Kidney tubule cell (primary cell): Measurements from ENCODE around the gene STIMATE.

Experiments
- DNase-seq: peaks from one replicate; pipeline ENCODE4 v3.0.0-alpha.2; 2018; ENCODE audit warnings: low spot score

The STIMATE gene

DNA sequence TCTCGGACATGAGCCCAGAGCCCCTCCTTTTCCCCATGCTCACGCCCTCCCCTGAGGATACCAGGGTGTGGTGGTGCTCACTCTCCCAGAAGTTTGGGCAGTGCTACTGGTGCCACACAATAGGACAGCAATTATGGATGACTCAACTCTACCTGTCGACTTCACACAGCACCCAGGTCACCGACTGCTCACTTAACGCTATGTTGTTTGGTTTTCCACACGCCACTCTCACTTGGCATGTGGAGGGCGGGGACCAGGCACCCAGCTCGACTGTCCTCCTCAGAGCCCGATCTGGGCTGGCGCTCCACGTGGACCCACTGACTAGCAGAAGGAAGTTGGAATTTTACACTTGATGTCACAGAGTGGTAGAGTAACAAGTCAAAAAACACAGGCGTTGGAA is 30.9 kb downstream of the STIMATE start:
- no peak for DNase-seq

DNA sequence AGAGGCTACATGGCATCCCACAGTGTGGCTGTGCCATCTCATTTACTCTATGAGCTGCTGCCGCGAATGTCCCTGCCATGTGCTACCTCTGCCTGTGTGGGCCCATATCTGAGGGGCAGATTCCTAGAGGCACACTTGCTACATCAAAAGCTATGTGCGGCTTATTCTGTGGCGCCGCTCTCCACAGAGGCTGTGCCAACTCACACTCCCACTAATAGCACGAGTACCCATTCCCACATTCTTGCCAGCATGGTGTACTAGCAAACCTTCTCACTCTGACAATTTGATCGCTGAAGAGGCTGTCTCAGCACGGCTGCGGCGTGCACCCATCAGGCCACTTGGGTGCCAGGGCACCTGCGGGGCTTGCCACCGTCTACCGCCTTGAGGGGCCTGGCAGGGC is 31.4 kb downstream of the STIMATE start:
- DNase-seq = no peak

DNA sequence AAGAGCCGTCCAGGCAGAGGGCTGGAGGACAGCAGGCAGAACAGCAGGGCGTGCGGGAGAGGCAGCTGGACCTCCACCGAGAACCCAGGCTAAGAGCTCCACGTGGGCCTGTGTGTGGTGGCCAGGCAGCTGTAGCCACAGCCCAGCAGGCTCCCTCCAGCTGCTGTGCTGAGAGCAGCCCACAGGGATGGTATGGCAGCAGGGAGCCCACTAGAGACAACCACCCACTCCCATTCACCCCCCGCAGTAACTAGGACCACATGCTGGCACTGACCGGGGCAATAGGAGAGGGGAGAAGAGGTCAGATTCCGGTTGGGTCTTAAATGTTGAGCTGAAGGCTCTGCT is 37.0 kb downstream of the STIMATE start:
- no peak for DNase-seq

DNA sequence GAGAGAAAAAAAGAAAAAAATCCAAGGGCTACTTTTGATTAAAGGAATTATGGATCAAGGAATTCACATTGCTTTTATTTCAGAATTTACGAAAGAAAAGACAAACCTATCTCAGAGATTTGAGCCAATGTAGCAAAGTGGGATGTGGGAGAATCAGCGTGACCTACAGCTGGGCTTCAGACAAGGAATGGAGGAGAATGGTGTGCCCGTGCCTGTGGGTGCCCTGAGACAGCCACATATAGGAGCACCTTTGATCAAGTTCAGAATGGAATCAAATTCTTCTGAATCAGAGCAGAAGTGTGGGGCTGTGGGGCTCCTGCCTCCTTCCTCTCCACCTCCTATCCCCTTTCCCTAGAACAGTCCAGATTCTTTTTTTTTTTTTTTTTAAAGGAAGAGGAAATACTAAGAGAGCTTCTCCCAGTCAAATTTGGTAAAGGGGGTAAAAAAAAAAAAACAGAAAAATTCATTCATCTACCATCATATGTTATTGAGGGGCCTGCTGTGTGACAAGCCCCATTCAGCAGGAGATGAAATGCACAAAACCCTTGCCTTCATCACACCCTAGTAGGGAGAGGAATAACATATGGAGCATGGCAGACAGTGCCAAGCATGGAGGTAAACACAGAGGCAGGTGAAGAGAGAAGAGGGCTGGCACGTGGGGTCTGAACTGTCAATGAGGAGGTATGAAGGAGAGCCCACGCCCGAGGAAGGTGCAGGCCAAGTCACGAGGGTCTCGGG is 37.5 kb downstream of the STIMATE start:
- DNase-seq = no peak

DNA sequence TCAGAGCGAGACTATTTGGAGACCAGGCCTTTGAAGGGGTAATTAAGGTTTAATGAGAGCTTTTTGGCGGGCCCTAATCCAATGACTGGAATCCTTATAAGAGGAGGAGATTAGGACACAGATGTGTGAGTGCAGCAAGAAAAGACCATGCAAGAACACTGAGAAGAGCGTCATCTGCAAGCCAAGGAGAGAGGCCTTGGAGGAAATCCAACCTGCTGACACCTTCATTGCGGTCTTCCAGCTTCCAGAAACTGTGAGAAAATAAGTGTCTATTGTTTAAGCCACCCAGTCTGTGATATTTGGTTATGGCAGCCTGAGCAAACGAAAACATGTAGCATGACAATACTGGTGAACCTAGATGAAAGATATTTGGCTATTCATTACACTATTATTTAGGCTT is 39.5 kb downstream of the STIMATE start:
- DNase-seq = no peak

DNA sequence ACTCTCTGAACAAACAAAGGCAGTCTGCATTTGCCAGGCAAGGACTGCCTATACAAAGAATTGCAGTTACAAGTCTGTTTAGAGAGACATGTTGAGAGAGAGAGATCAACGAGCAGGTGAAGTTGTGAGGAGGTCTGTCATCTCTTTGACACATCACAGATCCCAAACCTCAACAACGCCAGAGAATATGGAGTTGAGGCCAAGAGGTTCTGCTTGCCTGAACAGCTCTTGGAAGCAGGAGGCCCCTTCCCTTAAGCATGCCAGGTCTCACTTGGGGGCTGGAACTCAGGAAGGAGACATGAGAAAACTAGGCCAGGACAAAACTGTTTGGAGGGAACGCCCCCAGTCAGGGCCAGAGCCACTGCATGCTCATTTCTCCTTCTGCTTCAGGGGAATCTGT is 40.2 kb downstream of the STIMATE start:
- no peak for DNase-seq

DNA sequence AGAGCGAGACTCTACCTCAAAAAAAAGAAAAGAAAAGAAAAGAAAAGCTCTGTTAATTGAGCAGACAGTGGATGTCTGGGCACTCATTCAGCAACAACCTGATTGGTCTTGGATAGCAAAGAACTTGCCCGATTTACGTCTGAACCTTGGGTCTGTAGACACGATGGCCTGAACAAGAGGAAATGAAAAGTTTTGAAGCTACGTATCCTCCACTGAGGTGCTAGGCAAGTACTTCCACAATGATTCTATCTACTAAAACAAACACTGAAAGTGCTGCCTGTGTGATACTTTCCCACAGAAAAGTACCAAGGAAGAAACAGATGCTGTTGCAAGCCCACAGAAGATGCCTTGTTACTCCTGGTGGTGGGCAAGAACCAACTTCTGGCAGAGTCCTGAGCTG is 40.7 kb downstream of the STIMATE start:
- DNase-seq = no peak

DNA sequence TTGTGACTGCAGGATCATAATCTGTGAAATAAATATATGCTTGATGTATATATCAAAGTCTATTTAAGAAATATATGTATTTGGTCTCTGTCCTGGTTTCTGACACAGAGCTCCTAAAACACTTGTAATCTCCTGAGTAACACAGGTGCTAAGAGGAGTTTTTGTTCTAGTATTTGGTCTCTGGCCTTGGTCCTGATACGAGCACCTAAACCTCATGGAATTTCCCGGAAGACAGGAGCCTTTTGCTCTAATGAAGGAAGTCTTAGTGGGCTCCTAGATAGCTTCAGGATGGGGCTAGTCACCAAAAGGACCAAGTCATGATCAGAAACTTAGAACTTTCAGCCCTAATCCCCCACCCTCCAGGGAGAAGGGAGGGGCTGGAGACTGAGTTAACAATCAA is 43.3 kb downstream of the STIMATE start:
- no peak for DNase-seq

DNA sequence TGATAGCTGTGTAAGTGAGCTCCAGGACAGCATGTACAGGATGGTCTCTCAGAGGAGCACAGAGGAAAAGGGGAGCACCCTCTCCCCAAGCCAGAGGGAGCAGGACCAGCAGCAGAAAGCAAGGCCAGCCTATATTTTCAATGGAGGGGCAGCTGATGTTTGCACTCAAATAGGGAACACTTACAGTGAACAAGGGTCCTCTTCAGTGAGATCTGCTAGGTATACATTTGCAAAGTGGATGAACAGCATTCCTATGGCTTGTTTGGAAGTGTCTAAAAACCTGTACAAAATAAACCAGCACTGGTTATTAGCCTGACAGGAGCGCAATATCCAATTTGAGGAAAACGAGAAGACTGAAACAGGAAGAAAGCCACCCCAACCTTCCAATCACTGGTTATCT is 44.9 kb downstream of the STIMATE start:
- DNase-seq = no peak

DNA sequence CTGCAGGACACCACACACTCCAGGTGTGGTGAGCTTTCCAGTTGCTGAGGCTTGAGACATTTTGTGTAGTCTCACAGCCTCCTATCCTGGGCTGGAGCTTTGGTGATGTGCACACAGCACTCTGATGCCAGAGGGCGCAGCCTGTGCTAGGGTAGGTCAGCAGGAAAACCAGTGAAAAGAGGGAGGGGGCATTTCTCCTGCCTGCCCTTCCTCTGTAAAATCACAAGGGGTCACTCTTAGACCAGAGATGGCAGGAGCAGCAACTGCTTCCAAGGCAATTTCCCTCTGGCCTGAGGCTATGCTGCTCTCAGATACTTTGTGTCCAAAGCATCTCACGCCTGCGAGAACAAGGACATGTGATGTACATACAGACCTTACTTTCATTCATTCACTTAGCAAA is 46.0 kb downstream of the STIMATE start:
- peak; percentile 51 for DNase-seq

DNA sequence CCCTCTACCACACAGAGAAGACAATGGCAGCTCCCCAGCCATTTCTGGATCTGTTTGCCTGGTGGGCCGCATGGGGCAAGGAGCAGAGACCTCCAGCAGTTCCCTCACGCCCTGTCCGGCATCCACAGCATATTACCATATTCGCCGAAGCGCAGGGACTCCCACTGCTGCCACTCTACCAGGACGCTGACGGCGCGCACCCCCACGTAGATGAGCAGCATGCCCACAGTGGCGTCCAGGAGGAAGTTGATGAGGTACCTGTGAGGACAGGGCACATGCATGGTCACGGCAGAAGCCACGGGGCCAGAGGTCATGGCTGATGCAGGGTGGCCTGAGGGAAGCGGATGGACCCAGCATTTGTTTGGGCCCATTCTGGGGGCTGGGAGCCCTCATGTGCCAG is 47.7 kb downstream of the STIMATE start:
- DNase-seq = no peak

DNA sequence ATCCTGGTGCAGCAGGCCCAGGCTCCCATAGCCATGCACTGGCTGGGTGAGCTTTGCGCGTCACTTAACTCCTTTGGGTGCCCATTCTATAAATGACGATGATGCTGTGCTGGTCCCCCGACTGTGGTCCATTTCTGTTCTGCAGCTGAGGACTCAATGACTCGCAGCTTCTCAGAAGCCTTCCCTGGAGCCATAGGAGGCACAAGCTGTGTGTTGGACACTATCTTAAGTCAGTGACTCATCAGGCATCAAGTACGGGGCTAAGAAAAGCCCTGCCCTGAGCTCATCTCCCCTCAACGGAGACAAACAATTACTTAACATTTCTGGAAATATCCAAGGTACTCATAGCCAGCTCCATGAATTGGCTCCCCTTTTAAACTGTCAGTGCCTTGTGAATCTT is 48.7 kb downstream of the STIMATE start:
- DNase-seq = peak; percentile 37

DNA sequence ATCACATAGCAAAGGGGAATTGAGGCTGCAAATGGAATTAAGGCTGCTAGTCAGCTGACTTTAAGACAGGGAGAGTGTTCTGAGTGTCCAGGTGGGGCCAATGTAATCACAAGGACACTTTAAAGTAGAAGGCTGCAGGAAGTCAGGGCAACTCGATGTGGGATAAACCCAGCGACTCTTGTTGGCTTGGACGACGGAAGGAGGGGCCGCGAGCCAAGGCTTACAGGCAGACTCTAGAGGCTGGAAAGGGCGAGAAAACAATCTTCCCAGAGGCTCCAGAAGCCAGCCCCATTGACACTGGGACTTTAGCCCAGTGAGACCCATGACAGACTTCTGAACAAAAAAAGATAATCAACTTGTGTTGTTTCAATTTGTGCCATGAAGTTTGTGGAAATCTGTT is 49.6 kb downstream of the STIMATE start:
- DNase-seq = no peak

DNA sequence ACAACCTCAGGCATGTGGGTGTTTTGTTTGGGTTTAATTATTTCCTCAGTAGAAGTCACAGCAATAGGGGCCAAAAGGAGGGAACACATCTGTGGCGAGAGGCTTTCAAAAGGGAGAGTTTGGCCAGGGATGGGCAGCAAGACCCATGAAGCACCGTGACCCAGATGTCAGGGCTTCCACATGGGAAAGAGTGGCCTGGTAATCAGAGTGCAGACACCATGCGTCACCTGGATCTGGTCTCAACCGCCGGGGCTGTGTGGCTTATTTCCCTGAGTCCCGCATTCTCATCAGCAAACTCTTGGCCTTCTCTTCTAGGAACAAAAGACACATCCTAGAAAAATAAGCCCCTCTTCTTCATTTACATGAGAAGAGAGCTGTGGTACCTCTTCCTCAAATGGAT is 50.1 kb downstream of the STIMATE start:
- DNase-seq = no peak

DNA sequence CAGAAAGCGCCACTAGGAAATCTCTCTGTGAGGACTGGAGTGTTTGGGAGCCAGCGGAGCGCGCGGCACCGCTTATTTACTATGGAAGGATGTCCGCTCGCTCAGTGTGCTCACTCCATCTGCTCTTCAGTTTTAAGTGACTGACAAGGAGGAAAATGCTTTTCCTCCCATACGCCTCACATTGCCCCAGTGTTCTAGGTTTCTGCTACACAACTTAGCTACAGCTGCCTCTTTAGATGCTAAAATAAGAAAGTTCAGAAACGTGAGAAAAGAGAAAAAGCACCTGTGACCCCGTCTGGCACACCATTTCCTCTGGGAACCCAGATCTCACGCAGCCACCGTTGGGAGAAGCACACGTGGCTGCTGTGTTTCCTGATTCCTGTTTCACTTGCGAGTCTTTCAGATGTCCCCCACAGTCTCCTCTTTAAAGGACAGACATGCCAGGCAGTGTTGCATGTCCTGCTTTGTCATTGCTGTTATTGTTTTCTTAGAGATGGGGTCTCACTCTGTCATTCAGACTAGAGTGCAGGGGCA is 50.8 kb downstream of the STIMATE start:
- no peak for DNase-seq

DNA sequence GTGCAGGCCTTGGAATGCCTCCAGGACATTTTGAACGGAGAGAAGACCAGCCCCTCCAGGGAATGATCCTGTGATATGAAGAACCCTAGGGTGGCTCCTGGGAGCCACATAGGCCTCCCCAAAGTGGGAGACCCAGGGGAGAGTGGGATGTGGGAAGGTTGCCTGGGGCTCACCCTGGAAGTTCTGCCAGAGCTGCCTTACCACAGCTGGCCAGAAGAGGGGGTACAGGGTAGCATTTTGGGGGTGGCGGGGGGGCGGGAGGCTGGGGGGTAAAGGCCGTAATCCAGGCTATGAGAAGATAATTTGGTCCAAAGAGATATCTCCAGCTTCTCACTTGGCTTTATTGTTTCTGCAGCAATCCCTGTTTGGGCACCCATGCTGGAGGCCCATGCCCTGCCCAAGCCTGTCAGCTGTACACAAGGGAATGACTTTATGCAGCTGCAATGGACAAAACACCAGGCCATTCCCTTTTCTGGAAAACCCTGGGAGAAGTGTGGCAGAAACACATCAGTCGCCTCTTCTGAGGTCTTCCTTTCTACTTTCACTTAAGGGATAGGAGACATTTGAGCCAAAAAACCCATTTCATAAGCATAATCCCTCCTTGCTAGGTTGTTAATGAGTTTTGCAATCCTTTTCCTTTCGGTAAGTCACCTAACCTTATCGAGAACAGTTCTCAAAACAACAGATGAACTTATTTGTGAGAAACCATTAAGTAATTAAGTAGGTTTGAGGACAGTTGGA is 51.5 kb downstream of the STIMATE start:
- DNase-seq = no peak

DNA sequence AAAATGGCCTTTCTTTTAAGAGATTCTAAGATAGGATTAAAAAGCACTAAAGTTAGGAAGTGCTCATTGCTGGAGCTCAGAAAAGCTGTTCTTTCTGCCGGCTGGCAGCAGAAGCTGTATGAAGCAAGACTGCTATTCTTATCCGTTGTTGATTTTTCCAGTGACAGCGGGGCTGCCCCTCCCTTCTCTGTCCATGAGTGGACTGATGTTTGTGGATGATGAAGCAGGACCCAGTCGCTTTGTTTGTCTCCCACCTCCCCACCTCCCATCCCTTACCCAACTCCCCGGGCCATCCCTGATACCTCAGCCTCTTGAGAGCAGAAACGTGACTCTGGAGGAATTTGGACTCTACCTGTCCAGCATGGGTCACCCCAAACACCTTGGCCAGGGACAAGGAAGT is 52.2 kb downstream of the STIMATE start:
- no peak for DNase-seq

DNA sequence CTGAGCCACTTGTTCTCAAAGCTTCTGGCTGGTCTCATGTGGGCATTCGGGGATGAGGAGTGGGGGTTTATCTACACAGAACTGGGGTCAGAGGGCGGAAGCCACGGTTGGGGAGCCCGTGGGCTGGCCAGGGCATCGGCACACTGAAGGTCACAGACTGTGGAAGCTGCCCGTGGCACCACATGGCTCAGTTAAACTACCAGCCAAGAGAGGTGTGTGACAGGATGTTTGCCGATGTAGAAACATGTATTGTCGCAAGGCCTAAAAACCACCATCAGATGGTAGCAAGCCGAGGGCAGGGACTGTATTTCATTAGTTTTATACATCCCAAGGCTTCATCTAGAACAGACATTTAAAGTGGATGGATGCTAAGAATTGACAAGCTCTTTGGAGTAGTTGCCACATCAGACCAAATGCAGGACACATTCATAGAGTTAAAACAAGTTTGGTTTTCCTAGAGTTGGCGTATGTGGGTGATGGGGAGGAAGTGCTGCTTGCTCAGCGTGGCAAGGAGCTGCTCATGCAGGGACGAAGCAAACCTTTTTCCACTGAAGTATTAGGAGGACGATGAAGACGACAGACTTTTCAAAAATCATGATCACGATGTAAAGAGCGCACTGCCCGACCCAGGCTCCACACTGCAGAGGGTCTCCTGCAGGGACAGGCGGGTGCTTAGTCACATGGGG is 52.9 kb downstream of the STIMATE start:
- DNase-seq = no peak

DNA sequence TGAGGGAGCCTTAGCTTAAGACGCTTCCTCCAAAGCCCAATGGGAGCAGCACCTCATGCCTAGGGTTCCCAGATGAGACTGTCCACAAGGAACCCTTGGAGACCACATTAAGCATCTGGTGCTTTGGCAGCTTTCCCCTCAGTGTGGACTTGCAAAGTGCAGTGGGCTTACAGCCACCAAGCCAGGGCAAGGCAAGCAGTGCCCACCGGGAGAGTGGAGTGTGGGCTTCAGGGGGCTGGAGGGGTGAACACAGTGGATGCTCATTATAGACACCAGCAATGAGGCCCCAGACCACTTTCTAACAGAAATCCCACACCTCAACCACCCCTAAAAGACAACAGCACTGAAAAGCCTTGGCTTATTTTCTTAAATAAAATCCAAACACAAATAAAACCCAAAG is 53.5 kb downstream of the STIMATE start:
- no peak for DNase-seq

DNA sequence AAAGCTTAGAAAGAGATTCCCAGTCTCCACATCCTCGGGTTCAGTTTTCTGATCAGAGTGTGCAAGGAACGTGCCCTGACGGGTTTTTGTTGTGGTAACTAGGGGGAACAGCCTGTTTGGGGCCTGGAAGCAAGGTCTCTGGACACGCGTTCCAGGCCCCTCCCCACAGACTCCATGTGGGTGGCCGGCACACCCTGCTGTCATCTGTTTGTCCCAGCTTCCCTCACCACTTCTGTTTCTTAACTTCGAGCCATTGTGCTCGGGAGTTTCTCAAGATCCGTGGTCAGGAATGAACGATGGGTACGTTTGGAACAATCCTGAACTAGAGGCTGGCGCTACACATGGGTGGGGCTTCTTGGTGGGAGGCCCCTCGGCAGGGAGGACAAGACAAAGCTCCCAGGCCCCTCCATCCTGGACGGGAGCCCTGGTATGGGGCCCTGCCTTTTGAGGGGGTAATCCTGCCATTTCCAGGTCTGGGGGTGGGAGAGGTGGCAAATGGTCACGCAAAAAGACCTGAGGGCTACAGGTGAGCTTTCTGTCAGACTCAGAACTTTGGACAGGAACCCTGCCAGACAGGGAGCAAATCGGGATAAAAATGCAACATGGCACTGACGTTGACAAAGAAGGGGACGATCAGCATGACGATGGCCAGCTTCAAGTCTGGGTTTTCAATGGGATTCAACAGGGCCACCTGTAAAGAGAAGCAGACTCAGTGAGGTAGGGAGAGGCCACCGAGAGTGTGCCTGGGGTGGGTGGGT is 54.1 kb downstream of the STIMATE start:
- no peak for DNase-seq

DNA sequence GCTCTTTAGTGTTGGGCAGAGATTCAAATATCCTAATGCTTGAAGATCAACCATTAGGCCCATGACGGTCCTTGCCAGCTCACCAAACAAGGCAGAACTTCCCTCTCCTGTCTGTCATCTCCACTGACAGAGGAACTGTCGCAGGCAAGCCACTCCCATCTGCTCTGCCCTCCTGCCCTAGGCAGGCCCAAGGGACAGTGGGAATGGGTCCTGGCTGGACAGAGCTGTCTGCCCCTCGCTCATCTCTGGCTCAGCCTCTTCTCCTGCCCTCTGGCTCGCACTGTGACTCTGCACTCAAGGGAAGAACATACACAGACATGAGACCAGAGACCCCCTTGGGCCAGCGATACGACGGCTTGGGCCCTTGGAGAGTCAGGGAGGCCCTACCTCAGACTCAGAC is 54.9 kb downstream of the STIMATE start:
- DNase-seq = no peak

DNA sequence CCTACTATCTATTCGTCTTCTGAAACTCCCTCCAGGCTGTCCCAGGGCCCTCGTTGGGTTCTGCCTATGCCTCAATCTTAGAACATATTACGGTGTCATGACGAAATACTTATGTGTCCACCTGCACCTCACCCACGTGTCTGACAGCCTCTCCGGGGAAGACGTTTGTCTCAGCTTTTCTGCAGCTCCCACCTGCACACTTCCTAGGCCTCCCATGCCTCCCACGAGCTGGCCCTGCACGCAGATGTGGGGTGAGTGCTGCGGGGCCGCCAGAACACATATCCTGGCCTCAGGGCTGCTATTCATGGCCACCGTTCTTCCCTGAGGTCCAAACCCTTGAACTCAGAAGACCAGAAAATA is 55.4 kb downstream of the STIMATE start:
- no peak for DNase-seq
